Astrocyte (in vitro differentiated cells and primary cell): ENCODE measurements around the gene OXLD1.

ENCODE experiments used
- EZH2 ChIP-seq: IDR thresholded peaks from 2 replicates; pipeline ENCODE4 v1.6.1; 2012; ENCODE audit warnings: mild to moderate bottlenecking, low read length, inconsistent platforms; ENCODE audit not compliant: insufficient read depth
- TF ChIP-seq, protein P1 (sequence below): IDR thresholded peaks from 2 replicates; pipeline ENCODE4 v1.5.1; 2011; ENCODE audit warnings: low read depth, mild to moderate bottlenecking, inconsistent platforms, low read length, moderate library complexity; ENCODE audit not compliant: insufficient read depth

DNA sequence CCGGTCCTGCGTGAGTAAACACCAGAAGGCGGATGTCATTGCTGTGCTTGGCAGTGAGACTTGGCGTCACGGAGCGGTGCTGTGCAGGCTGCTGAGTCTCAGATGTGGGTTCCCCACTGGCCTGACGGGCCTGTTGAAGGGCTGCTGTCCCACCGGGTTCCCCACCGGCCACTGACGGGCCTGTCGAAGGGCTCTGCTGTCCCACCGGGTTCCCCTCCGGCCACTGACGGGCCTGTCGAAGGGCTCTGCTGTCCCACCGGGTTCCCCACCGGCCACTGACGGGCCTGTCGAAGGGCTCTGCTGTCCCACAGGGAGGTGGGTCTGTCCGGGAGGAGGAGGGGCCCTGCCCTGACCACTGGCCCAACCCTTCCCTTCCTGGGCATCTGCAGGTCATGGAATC is 20.2 kb upstream of the OXLD1 start:
- no peak for TF ChIP-seq EZH2
- TF ChIP-seq, protein P1, sequence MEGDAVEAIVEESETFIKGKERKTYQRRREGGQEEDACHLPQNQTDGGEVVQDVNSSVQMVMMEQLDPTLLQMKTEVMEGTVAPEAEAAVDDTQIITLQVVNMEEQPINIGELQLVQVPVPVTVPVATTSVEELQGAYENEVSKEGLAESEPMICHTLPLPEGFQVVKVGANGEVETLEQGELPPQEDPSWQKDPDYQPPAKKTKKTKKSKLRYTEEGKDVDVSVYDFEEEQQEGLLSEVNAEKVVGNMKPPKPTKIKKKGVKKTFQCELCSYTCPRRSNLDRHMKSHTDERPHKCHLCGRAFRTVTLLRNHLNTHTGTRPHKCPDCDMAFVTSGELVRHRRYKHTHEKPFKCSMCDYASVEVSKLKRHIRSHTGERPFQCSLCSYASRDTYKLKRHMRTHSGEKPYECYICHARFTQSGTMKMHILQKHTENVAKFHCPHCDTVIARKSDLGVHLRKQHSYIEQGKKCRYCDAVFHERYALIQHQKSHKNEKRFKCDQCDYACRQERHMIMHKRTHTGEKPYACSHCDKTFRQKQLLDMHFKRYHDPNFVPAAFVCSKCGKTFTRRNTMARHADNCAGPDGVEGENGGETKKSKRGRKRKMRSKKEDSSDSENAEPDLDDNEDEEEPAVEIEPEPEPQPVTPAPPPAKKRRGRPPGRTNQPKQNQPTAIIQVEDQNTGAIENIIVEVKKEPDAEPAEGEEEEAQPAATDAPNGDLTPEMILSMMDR, result no peak
